ENCODE data around the gene ERC2.

The ERC2 gene

DNA sequence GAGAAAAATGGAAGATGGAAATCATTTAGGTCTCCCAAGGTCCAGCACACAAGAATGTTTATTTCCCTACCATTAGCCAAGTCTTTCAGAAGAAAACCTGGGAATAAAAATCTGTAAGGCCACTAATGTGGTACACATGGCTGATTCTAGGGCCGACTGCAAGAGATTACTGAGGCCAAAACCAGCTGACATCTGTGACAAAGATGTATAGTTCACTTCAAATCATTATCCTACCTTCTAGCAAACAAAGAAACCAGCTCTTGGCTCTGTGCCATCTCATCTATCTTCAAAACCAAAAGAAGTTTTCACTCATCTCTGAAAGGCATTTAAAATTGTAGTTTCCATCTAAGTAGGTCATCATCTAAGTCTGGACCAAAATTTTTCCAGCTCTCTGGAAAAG is 43.9 kb downstream of the ERC2 start:
- DNase-seq: no peak

DNA sequence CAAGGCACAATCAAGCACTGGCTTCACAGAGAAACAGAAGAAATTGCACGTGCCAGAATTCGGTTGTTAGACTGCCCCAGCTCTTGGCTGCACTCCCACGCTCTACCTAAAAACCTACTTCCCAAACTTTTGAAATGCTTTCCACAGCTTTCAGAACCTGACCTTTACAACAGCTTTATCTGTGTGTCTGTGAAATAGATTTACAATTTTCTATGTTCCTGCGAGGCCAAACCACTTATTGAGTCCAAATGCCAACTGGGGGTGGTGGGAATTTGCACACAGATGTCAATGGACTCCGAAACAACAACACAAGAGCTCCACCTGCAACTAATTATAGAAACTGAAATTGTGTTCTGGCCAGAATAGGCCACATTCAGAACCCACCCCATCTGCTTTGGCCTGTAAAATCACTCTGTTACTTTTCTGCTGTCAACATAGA is 44.6 kb downstream of the ERC2 start:
- peak; percentile 3 for DNase-seq

DNA sequence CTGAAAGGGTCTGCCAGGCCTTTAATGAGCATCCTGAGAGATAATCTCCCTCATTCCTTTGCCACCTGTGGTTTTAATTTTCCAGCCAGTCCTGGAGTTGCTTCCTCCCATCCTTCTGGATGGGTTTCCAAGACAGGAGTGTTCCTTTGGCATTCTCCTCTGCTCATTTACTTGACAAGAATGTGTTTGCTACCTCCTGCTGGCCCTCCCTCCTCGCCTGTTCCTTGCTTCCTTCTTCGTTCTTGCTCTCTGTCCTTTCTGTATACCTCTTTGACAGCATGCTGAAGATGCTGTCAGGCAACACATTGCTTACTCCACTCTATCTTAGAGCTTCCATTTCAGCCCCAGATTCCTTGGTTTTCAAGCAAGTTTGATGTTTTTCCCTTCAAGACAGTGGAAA is 46.0 kb downstream of the ERC2 start:
- DNase-seq: no peak

- DNase-seq: no peak
Observed at GRCh38 chr3:56421205-56421604, 47.1 kb downstream of the ERC2 start.

- DNase-seq: no peak
Observed at GRCh38 chr3:56415652-56416051, 52.6 kb downstream of the ERC2 start.

DNA sequence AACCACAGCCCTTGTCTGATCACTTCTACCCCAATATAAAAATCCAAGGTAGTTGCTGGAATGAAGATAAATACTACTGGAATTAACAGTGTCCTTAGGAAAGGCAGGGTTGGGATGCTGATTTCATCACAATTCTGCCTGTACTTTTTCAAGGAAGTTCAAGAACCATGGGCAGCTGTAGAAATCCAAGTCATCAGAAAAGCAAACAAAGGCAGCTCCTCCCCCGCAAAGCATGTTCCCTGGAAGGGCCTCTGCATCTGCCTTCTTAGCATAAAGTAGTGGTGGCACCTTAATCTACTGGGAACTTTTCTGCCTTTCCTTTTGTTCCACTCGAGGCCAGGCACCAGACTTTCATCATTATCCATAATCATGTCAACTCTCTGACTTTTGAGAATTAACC is 54.4 kb downstream of the ERC2 start:
- DNase-seq: no peak

GRCh38 chr3:56411166-56411565 is 57.1 kb downstream of the ERC2 start:
- DNase-seq: no peak

- DNase-seq: no peak
Observed at GRCh38 chr3:56410576-56410975, 57.7 kb downstream of the ERC2 start.

DNA sequence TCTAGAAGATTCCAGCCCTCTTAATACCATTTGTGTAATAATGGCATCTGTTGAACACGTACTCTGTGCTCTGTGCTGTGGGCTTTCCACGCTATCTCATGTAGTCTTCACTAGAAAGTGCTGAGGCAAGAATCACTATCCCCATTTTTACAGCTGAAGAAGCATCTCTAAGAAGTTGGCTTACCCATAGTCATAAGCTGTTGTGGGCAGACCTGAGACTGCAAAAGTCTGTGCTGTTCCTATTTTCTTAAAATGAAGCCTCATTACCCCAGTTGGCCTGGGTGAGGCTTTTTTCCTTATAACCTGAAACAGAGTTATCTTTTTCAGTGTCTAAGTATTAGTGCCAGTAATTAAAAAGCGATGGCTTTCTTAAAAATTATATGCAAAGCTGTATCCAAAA is 58.5 kb downstream of the ERC2 start:
- DNase-seq: no peak

DNA sequence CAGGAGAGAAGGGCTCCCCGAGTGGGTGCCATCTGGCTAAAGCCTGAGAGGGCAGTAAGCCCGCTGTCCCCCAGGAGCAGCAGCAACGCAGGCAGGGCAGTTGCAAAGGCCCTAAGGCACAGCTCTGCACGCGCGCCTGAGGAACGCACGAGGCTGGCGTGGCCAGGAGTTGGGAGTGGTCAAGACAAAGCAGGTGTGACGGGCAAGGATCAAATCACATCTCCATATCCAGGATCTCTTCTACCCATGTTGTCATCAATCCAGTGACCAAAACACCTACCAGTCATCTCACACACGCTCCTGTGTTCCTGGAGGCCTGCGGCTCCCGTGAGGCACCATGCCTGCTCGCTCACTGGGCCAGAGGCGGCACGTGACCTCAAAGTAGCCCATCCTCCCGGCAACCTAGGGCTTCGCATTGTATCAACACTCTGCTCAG is 59.5 kb downstream of the ERC2 start:
- DNase-seq: no peak

DNA sequence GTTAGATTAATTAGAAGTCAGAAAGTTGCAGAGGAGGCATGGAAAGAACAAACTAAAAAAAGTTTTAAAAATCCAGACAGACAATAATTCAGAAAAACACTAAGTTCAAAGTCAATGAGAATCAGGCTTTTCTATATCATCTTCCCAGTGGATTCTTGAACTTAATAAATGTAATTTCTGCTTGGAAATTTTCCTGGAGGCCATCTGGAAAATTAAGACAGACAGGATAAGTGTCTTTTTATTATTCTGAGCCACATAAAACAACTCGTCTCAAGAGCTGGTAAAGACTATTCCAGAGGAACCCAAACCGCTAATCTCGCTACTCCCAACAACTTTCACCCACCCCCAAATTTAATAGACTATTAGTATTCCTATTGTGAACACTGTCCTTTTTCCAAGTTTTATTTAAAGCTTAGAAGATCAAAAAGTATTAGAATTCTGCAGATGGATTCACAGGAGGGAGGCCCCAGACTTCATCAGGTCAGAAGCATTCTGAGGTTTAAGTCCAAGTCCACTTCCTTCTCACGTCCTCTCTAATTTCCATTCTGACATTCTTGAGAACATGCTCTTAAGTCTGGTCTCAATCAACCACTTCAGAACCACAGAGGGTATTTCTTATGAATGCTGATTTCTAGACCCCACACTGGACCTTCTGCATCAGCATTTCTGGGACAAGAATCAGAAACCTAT is 61.3 kb downstream of the ERC2 start:
- DNase-seq: no peak

- no peak for DNase-seq
Observed at GRCh38 chr3:56404884-56405283, 63.4 kb downstream of the ERC2 start.

DNA sequence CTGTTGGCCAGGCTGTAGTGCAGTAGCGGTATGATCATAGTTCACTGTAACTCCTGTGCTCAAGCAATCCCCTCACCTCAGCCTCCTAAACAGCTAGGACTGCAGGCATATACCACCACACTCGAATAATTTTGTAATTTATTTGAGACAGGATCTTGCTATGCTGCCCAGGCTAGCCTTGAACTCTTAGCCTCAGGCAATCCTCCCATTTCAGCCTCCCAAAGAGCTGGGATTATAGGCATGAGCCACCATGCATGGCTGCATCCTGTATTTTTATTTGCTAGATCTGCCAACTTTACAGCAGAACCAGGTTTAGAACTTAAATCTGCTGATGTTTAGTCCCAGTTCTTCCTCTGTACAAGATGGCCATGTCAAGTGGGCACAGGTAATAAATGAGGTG is 69.6 kb downstream of the ERC2 start:
- no peak for DNase-seq

- DNase-seq: no peak
Observed at GRCh38 chr3:56397798-56398197, 70.5 kb downstream of the ERC2 start.

- no peak for DNase-seq
Observed at GRCh38 chr3:56389183-56389830, 79.0 kb downstream of the ERC2 start.

DNA sequence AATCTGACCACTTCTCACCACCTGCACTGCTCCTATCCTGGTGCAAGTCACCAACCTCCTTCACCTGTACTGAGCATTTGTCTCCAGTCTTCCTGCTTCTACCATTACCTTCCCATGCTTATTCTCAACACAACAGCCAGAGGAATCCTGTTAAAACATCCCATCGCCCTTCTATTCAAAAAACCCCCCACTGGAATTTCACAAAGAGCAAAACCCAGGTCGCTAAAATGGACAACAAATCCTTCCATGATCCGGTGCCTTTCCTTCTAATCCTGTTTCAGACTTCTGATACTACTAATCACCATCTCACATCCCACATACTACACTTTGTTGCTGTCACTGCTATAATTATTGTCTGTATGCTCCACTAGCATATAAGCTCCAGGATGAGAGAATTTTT is 85.2 kb downstream of the ERC2 start:
- no peak for DNase-seq

GRCh38 chr3:56379723-56380287 is 88.5 kb downstream of the ERC2 start:
- no peak for DNase-seq

DNA sequence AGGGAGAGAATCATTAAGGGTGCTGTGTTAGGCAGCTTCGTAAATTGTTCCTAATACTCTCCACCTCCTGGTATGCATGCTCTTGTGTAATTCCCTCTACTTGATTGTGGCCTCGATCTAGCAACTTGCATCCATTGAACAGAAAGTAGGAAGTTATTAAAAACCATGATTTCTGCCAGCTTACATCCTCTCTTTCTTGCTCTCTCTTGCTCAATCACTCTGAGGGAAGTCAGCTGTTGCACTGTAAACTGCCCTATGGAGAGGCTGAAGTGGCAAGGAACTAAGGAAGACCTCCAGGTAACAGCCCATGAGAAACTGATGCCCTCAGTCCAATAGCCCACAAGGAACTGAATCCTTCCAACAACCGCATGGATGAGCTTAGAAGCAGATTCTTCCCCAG is 92.6 kb downstream of the ERC2 start:
- DNase-seq: no peak

- DNase-seq: no peak
Observed at GRCh38 chr3:56373386-56373785, 94.9 kb downstream of the ERC2 start.

DNA sequence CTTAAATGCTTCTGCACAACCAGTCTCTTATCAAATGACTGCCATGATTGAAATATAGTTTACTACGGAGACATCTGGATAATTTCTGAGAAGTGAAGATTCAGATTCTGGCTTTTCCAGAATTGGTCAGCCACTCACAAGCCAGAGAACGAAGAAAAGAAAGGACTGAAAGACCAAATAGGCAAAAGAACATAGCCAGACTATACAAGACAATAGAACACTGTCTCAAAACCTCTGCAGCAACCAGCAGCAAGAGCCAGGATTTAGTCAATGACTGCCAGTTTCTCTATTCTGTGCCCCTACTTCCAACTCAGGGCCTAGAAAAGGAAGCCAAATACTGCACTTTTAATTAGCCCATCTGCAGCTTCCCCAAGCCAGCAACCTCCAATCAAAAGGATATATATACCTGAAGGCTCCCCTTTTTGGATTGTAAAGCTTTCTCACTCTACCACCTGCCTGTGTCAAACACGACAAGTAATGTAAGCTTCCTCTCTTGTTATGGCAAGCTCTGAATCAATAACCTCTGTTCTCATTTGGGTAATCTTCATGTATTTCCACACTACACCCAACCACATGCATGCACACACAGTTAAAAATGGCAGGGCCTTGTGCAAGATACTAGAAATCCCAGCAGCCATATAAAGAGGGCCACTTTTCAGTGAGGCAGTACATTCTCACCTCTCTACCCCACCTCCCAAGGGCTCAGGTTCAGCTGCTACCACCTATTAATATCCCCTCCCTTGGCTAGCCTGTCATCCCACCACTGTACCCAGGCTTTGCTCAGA is 97.1 kb downstream of the ERC2 start:
- no peak for DNase-seq

DNA sequence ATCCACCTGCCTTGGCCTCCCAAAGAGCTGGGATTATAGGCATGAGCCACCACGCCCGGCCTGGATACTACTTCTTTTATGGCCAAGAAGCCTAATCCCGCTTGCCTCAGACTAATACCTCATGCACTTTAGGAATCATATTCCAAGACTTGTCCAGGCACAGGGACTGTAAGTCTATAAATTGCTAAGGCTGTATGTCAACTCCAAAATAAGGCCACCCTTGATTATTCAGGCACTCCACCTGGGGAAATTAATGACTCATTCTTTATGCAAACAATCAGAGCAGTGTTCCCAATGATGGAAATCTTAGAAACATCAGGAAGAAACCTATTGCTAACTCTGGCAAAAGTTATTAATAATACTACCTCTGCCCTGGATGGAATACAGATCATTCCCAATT is 98.4 kb downstream of the ERC2 start:
- no peak for DNase-seq

GRCh38 chr3:56368846-56369245 is 99.4 kb downstream of the ERC2 start:
- DNase-seq: no peak

DNA sequence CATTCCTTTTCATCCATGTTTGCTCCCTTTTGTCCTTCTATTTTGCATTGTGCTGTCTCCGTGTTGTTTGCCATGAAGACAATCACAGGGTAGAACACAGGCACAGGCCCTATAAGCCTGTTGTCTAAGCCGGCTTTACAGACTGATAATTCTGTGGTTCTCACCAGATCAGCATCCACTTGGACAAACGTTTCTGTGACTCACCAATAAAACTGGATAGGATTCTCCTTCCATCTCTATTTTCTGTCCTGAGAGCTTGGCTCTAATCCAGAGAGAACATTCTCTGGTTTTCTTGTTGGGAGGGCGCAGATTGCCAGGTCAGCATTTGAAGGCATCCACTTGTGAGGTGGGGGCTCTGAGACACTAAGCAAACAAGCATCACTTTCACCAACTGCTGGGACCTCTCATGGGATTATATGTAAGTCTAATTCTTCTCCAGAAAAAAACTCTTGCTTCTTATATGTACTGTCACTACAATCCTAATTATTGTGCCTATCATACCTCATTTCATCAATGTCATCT is 101.6 kb downstream of the ERC2 start:
- peak; percentile 4 for DNase-seq

Measured in fibroblast of upper back skin (primary cell).